ENCODE results near the gene UBP1. TPM values are rescaled to one million over a fixed set of nuclear protein-coding genes. Genes with fewer than 3 reads are reported as not detected.

The UBP1 gene
- total and polyA plus RNA-seq, 9 of the 15 experiments (the other 6 are each of a cell fraction or from before 2014, with no cell fraction given): 13.6 to 143 (median 79.6) TPM

DNA sequence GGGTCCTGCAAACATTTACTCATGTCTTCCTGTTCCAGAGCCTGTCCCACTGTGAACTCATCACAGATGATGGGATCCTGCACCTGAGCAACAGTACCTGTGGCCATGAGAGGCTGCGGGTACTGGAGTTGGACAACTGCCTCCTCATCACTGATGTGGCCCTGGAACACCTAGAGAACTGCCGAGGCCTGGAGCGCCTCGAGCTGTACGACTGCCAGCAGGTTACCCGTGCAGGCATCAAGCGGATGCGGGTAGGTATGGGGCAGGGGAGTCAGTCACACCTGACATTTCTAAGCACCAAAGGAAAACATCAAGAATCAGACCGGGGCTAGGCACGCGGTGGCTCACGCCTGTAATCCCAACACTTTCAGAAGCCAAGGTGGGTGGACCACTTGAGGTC lies 56.3 kb downstream of the UBP1 start:
- DNase-seq (ENCODE audit: extremely low read depth in 1 of 4, low spot score in 3 of 4) (no peak), FAIRE-seq (no peak), ATAC-seq (no peak)
- Histone ChIP-seq H3K36me3 (ENCODE audit: control insufficient read depth, insufficient read depth, low read length) (peaks cover 35% of the 10 kb centered on the region), H3K9ac (ENCODE audit: insufficient read depth in 1 of 2, low read depth in 2 of 2, low read length in 2 of 2) (peak overlapping the region in 1 of 2 experiments; percentile 14; a peak in 1 of 4 replicates), H3K4me1 (replicated peaks in 1 of 2; ENCODE audit: control insufficient read depth in 2 of 2, insufficient read depth in 2 of 2, low read length in 2 of 2) (peaks cover 0 to 15% of the 10 kb centered on the region in 2 experiments; a peak in 3 of 5 replicates), H3K27me3 (ENCODE audit: control insufficient read depth in 2 of 2, insufficient read depth in 2 of 2, low read length in 2 of 2) (no peaks in the 10 kb centered on the region), H3K9me3 (replicated peaks; ENCODE audit: control insufficient read depth, insufficient read depth, low read depth, low read length) (no peaks in the 10 kb centered on the region), H4K20me1 (replicated peaks; ENCODE audit: control insufficient read depth, insufficient read depth, low read length) (no peaks in the 10 kb centered on the region), H3K9me1 (ENCODE audit: control insufficient read depth, insufficient read depth, low read length) (no peaks in the 10 kb centered on the region), H3K27ac (ENCODE audit: extremely low read depth, low read depth, low read length) (no peak overlapping the region), H2AFZ (ENCODE audit: low read depth, low read length) (no peak overlapping the region), H3K4me3 (no peak overlapping the region), H3K4me2 (ENCODE audit: insufficient read depth, low read length) (no peak overlapping the region), H3K79me2 (ENCODE audit: control insufficient read depth, insufficient read depth, low read length) (no peaks in the 10 kb centered on the region)
- intact Hi-C loops (cut with micrococcal nuclease) (loop anchor here (2.0 kb wide), 1 partner anchor 333 kb away; no protein-coding TSS in a partner anchor), in situ Hi-C loops (cut with MboI) (no loop called here)
- BruUV-seq (replicated peaks): no TSS peak
- TF ChIP-seq SIN3B (IDR thresholded peaks at IDR 0.05; ENCODE audit: low read depth) (no peak), POLR2G (IDR thresholded peaks at IDR 0.05; ENCODE audit: low read depth, low read length) (peak; percentile 46; the same call in 1 of the 2 replicates), SIX5 (IDR thresholded peaks at IDR 0.05; ENCODE audit: borderline replicate concordance in 1 of 2, insufficient read depth in 1 of 2, low read depth in 1 of 2, low read length in 2 of 2) (no peak), RBBP5 (IDR thresholded peaks at IDR 0.05; ENCODE audit: borderline replicate concordance, insufficient read depth, low read length, poor library complexity, severe bottlenecking) (no peak)
- TF ChIP-seq, protein P1, sequence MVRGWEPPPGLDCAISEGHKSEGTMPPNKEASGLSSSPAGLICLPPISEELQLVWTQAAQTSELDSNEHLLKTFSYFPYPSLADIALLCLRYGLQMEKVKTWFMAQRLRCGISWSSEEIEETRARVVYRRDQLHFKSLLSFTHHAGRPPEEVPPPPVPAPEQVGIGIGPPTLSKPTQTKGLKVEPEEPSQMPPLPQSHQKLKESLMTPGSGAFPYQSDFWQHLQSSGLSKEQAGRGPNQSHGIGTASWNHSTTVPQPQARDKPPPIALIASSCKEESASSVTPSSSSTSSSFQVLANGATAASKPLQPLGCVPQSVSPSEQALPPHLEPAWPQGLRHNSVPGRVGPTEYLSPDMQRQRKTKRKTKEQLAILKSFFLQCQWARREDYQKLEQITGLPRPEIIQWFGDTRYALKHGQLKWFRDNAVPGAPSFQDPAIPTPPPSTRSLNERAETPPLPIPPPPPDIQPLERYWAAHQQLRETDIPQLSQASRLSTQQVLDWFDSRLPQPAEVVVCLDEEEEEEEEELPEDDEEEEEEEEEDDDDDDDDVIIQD (CRISPR knock-in tag; IDR thresholded peaks at IDR 0.05): no peak
- WGBS (ENCODE audit: insufficient coverage, low coverage, missing lambda C conversion rate): 92% methylated on average over 12 of the region's 12 CpGs
- CTCF ChIA-PET (ENCODE audit: low intra/inter-chr PET ratio): no interaction called here
- POLR2A ChIA-PET: interaction anchor here (0.7 kb wide), 1 partner anchor 36 kb away, joined by 3 read pairs; no protein-coding TSS in a partner anchor
